ENCODE data around the gene MLN. TPM values are rescaled to one million over a fixed set of nuclear protein-coding genes. Genes with fewer than 3 reads are reported as not detected.

The MLN gene
- total RNA-seq, 1 experiment from 2014 or later, result not detected

DNA sequence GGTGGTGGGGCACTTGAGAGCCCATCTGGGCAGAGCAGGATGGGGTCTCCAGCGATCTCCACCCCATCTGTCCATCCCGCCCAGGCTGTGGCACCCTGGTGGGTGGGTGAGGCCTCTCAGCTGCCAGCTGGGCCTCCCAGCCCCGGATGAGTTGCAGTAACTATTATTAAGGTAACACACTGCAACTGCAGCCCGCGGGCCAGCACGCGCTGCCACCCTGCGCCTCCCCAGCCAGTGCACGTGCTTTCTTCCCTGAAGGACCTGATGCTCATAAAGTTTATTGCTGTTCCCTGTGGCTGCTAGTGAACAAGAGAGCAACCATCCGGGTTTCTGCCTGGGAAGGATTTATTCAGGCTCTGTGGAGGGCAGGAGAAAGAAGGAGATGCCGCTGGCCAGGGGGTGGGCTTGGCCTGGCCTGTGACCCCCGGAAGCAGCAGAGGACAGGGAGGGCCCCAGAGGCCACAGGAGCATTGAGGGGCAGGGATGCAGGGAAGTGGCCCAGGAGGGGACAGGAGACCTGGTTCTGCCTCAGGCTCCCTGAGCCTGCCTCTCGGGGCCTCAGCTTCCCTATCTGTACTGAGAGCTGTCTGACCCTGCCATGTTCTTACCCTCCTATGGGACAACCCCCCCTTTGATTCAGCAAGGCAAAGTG, 58.8 kb downstream of the MLN start:
- no peaks in the 10 kb centered on the region for H3K9me3 ChIP-seq (ENCODE audit: control insufficient read depth, low read depth, low read length)
- H2BK20ac ChIP-seq (ENCODE audit: low read depth, low read length, poor library complexity, severe bottlenecking), result no peak overlapping the region
- H2AFZ ChIP-seq (ENCODE audit: low read length), result no peak overlapping the region
- peaks cover 9% of the 10 kb centered on the region for H3K27me3 Mint-ChIP-seq (ENCODE audit: low read depth)
- TF ChIP-seq, protein P1, sequence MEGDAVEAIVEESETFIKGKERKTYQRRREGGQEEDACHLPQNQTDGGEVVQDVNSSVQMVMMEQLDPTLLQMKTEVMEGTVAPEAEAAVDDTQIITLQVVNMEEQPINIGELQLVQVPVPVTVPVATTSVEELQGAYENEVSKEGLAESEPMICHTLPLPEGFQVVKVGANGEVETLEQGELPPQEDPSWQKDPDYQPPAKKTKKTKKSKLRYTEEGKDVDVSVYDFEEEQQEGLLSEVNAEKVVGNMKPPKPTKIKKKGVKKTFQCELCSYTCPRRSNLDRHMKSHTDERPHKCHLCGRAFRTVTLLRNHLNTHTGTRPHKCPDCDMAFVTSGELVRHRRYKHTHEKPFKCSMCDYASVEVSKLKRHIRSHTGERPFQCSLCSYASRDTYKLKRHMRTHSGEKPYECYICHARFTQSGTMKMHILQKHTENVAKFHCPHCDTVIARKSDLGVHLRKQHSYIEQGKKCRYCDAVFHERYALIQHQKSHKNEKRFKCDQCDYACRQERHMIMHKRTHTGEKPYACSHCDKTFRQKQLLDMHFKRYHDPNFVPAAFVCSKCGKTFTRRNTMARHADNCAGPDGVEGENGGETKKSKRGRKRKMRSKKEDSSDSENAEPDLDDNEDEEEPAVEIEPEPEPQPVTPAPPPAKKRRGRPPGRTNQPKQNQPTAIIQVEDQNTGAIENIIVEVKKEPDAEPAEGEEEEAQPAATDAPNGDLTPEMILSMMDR (conservative IDR thresholded peaks at IDR 0.05), result no peak
- no peaks in the 10 kb centered on the region for H3K27me3 ChIP-seq (ENCODE audit: insufficient read depth, low read length)
- H3T11ph ChIP-seq (ENCODE audit: low read length), result no peak overlapping the region
- H3K56ac ChIP-seq (ENCODE audit: insufficient read length, low read depth, low read length), result no peak overlapping the region
- H4K20me1 ChIP-seq (ENCODE audit: control insufficient read depth, insufficient read depth, insufficient read length), result no peaks in the 10 kb centered on the region
- no peaks in the 10 kb centered on the region for H3K9me3 Mint-ChIP-seq
- H3K4me1 Mint-ChIP-seq, result peaks cover 50 to 63% of the 10 kb centered on the region in 2 experiments
- no peak overlapping the region; a peak in 1 of 7 replicates for H3K27ac Mint-ChIP-seq
- no peak overlapping the region for H2BK12ac ChIP-seq (ENCODE audit: insufficient read length, low read depth, low read length)
- H2BK15ac ChIP-seq (ENCODE audit: low read depth, low read length), result no peak overlapping the region
- no peak overlapping the region for H3K9ac ChIP-seq (ENCODE audit: extremely low read depth, insufficient read length, low read length)
- peaks cover 8% of the 10 kb centered on the region; the same call in 1 of the 2 replicates for H3K4me1 ChIP-seq (ENCODE audit: insufficient read depth, low read length)
- H3K36me3 Mint-ChIP-seq (ENCODE audit: insufficient read depth in 1 of 3, low read depth in 3 of 3), result no peaks in the 10 kb centered on the region; a peak in 1 of 7 replicates
- no peaks in the 10 kb centered on the region for H3K79me1 ChIP-seq (ENCODE audit: insufficient read depth, low read depth, low read length, poor library complexity, severe bottlenecking)
- no peak for DNase-seq
- H3K4ac ChIP-seq (ENCODE audit: low read depth, low read length), result no peak overlapping the region
- no peak overlapping the region for H2BK120ac ChIP-seq (ENCODE audit: low read depth, low read length, poor library complexity, severe bottlenecking)
- no peaks in the 10 kb centered on the region for H3K23me2 ChIP-seq (ENCODE audit: insufficient read length, low read depth, low read length, poor library complexity, severe bottlenecking)
- no peak overlapping the region for H3K27ac ChIP-seq (ENCODE audit: insufficient read length, low read depth, low read length)
- H4K8ac ChIP-seq (replicated peaks; ENCODE audit: insufficient read length, low read depth, low read length), result no peak overlapping the region
- no peak overlapping the region for H3K4me2 ChIP-seq (ENCODE audit: insufficient read depth, insufficient read length, low read length)
- H3K18ac ChIP-seq (ENCODE audit: insufficient read length, low read depth, low read length), result no peak overlapping the region
- H2AK5ac ChIP-seq (ENCODE audit: insufficient read length, low read length), result no peak overlapping the region
- H4K5ac ChIP-seq (ENCODE audit: insufficient read length, low read depth, low read length), result no peak overlapping the region
- no CpG with 5 or more reads among the region's 13 CpGs for WGBS (ENCODE audit: extremely low coverage, insufficient read length, low lambda C conversion rate)
- H3K79me2 ChIP-seq (ENCODE audit: insufficient read depth, low read length), result no peaks in the 10 kb centered on the region
- no peak overlapping the region for H3K4me3 Mint-ChIP-seq
- no peak overlapping the region for H3K23ac ChIP-seq (ENCODE audit: insufficient read length, low read depth, low read length)
- no peak overlapping the region for H4K91ac ChIP-seq (ENCODE audit: insufficient read length, low read depth, low read length)
- H3K14ac ChIP-seq (ENCODE audit: insufficient read depth, low read length), result no peak overlapping the region
- H2BK5ac ChIP-seq (ENCODE audit: insufficient read length, low read length), result no peak overlapping the region

Other genes starting within 250 kb of the MLN start
- gene BAK1, start 223.7 kb downstream of the MLN start, total RNA-seq (2021), result 40.0 and 41.4 TPM in 2 replicates
- 39.1 and 40.3 TPM in 2 replicates for gene ITPR3, start 182.7 kb downstream of the MLN start, total RNA-seq (2021)
- 134 and 140 TPM in 2 replicates for gene UQCC2, start 92.3 kb downstream of the MLN start, total RNA-seq (2021)
- gene IP6K3, start 57.1 kb downstream of the MLN start, total RNA-seq (2021), result 0.29 and 0.46 TPM in 2 replicates
- gene LEMD2, start 14.9 kb downstream of the MLN start, total RNA-seq (2021), result 82.0 and 91.8 TPM in 2 replicates

Measured in H9 (cell line).